Prostate gland (tissue), 2 donors: ENCODE data around the gene NUAK1.

Source experiments
- CTCF ChIP-seq, 4 experiments: fragments of 200-600 bp in 2 of 4; fragments of 450-650 bp in 2 of 4; sonication (generic) in 2 of 4; IDR thresholded peaks; 1 replicate in 3 of 4; 2 replicates in 1 of 4; pipeline ENCODE4 v1.5.1; 2016 to 2019; ENCODE audit warnings: antibody characterized with exemption in 4 of 4, mild to moderate bottlenecking in 2 of 4, moderate library complexity in 2 of 4
- POLR2A ChIP-seq: fragments of 450-650 bp; IDR thresholded peaks from one replicate; pipeline ENCODE4 v1.6.1; 2016; ENCODE audit warnings: antibody characterized with exemption, mild to moderate bottlenecking
- POLR2AphosphoS5 ChIP-seq: sonication (generic); formaldehyde crosslinking; IDR thresholded peaks from one replicate; pipeline ENCODE4 v1.6.1; 2017; ENCODE audit warnings: antibody characterized with exemption

- TF ChIP-seq CTCF (IDR thresholded peaks at IDR 0.05) (no peak), POLR2A (no peak), POLR2AphosphoS5 (no peak)
These were observed 22.7 kb upstream of the NUAK1 start for GRCh38 chr12:106161491-106161890.
